ENCODE measurements around the gene GAST.

DNA sequence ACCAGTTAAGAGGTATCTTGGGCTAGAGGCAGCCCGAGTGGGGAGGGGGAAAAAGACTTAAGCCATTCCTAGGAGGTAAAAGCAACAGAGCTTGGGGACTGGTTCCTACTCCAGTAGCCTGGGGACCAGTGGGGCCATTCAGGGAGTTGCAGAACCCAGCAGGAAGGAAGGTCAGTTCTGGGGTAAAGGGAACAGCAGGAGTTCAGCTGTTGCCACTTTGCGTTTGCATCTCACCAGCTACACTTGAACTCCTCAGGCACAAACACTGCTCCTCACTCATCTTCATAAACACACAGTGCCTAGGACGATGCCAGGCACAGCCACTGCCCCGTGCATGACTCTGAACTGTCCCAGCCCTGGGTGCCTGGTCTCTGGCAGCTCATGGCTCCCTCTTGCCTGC, 18.3 kb downstream of the GAST start:
- TF ChIP-seq, protein P1, sequence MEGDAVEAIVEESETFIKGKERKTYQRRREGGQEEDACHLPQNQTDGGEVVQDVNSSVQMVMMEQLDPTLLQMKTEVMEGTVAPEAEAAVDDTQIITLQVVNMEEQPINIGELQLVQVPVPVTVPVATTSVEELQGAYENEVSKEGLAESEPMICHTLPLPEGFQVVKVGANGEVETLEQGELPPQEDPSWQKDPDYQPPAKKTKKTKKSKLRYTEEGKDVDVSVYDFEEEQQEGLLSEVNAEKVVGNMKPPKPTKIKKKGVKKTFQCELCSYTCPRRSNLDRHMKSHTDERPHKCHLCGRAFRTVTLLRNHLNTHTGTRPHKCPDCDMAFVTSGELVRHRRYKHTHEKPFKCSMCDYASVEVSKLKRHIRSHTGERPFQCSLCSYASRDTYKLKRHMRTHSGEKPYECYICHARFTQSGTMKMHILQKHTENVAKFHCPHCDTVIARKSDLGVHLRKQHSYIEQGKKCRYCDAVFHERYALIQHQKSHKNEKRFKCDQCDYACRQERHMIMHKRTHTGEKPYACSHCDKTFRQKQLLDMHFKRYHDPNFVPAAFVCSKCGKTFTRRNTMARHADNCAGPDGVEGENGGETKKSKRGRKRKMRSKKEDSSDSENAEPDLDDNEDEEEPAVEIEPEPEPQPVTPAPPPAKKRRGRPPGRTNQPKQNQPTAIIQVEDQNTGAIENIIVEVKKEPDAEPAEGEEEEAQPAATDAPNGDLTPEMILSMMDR (IDR thresholded peaks at IDR 0.05), result no peak
- TF ChIP-seq EZH2 (IDR thresholded peaks at IDR 0.05), result no peak
